Measurements from ENCODE around the gene DMRTC2. TPM values are rescaled to one million over a fixed set of nuclear protein-coding genes. Genes with fewer than 3 reads are reported as not detected.

DMRTC2 gene
- total and polyA plus RNA-seq, 4 donors: 0.03 TPM; not detected in 3

DNA sequence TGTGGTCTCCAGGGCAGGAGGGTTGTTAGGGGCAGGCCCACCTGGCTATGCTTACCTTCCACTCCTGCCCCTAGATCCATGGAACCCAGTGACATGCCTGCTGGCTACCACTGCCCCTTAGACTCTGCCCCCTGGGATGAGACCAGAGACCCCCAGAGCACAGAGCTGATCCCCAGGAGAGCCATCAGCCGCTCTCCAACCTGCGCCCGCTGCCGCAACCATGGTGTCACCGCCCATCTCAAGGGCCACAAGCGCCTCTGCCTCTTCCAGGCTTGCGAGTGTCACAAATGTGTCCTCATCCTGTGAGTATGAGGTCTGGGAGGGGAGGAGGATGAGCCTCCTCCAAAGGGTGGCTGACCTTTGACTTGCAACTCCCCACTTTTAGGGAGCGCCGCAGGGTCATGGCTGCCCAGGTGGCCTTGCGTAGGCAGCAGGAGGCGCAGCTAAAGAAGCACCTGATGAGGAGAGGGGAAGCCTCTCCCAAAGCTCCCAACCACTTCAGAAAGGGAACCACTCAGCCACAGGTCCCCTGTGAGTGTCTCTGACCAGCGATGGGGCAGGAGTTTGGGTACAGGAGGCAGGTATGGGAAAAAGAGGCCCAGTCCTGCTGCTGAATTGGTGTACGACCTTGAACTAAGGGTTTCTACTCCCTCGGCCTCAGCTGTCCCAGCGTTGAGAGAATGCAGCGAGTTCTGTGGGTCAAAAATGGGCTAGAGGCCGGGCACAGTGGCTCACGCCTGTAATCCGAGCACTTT is 2.7 kb downstream of the DMRTC2 start:
- Histone ChIP-seq H3K4me1 (ENCODE audit: control insufficient read depth in 5 of 5, insufficient read depth in 5 of 5, low read length in 5 of 5) (no peaks in the 10 kb centered on the region), H3K27ac (ENCODE audit: low read depth in 1 of 2, low read length in 1 of 2) (no peak overlapping the region), H3K9me3 (ENCODE audit: control insufficient read depth in 4 of 4, insufficient read depth in 3 of 4, low read length in 3 of 4) (peaks cover 0 to 3% (median 0%) of the 10 kb centered on the region in 4 donors), H3K4me3 (no peak overlapping the region), H3K9ac (ENCODE audit: insufficient read depth in 1 of 2, low read length in 2 of 2) (no peak overlapping the region), H3K36me3 (ENCODE audit: control insufficient read depth in 4 of 4, insufficient read depth in 4 of 4, low read length in 4 of 4) (no peaks in the 10 kb centered on the region), H3K27me3 (ENCODE audit: control insufficient read depth in 3 of 3, insufficient read depth in 3 of 3, low read length in 2 of 3) (peaks cover 0 to 8% (median under 1%) of the 10 kb centered on the region in 3 donors)
- DNase-seq (no peak), ATAC-seq (ENCODE audit: insufficient read depth, low FRiP score) (no peak)
- TF ChIP-seq, protein P1, sequence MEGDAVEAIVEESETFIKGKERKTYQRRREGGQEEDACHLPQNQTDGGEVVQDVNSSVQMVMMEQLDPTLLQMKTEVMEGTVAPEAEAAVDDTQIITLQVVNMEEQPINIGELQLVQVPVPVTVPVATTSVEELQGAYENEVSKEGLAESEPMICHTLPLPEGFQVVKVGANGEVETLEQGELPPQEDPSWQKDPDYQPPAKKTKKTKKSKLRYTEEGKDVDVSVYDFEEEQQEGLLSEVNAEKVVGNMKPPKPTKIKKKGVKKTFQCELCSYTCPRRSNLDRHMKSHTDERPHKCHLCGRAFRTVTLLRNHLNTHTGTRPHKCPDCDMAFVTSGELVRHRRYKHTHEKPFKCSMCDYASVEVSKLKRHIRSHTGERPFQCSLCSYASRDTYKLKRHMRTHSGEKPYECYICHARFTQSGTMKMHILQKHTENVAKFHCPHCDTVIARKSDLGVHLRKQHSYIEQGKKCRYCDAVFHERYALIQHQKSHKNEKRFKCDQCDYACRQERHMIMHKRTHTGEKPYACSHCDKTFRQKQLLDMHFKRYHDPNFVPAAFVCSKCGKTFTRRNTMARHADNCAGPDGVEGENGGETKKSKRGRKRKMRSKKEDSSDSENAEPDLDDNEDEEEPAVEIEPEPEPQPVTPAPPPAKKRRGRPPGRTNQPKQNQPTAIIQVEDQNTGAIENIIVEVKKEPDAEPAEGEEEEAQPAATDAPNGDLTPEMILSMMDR (IDR thresholded peaks at IDR 0.05; ENCODE audit: control extremely low read depth, extremely low read depth): no peak
- 91 to 92% methylated on average over 19 of the region's 19 CpGs for WGBS, 2 donors

DNA sequence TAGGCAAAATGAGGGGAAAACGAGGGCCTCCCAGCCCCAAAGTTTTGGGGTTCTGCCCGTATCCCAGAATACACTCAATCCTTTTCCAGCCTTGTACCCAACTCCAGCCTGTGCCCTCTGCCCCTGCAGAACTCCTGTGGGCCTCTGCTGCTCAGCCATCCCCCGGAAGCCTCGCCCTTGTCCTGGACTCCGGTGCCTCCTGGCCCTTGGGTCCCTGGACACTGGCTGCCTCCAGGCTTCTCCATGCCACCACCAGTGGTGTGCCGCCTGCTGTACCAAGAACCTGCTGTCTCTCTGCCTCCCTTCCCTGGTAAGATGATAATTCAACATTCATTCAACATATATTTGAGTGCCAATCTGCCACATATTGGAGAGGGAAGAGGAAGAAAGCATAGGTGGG is 3.8 kb downstream of the DMRTC2 start:
- Histone ChIP-seq H3K4me3 (no peak overlapping the region), H3K4me1 (ENCODE audit: control insufficient read depth in 5 of 5, insufficient read depth in 5 of 5, low read length in 5 of 5) (no peaks in the 10 kb centered on the region), H3K36me3 (ENCODE audit: control insufficient read depth in 4 of 4, insufficient read depth in 4 of 4, low read length in 4 of 4) (no peaks in the 10 kb centered on the region)

DNA sequence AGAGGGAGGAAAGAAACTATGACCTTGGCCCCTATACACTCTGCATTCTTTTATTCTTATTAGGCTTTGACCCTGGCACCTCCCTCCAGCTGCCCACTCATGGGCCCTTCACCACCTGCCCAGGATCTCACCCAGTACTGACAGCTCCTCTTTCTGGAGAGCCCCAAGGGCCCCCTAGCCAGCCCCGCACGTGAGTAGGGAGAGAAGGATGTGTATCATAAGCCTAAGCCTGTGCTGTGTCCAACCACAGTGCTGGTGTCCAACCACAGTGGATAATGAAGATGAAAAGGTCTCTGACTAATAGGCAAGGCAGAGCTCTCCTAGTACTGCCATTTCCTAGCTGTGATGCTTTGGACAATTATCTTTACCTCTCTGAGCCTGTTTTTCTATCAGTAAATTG is 4.2 kb downstream of the DMRTC2 start:
- H3K9me3 ChIP-seq (ENCODE audit: control insufficient read depth in 4 of 4, insufficient read depth in 3 of 4, low read length in 3 of 4): peaks cover 0 to 3% (median 0%) of the 10 kb centered on the region in 4 donors
- WGBS, 2 donors: 67 to 77% methylated on average over 2 of the region's 2 CpGs
- no peaks in the 10 kb centered on the region for H3K4me1 ChIP-seq (ENCODE audit: control insufficient read depth in 5 of 5, insufficient read depth in 5 of 5, low read length in 5 of 5)
- ATAC-seq (ENCODE audit: insufficient read depth, low FRiP score) (no peak), DNase-seq (no peak)
- H3K36me3 ChIP-seq (ENCODE audit: control insufficient read depth in 4 of 4, insufficient read depth in 4 of 4, low read length in 4 of 4): no peaks in the 10 kb centered on the region
- H3K27ac ChIP-seq (ENCODE audit: low read depth in 1 of 2, low read length in 1 of 2): no peak overlapping the region
- H3K9ac ChIP-seq (ENCODE audit: insufficient read depth in 1 of 2, low read length in 2 of 2): no peak overlapping the region
- TF ChIP-seq, protein P1 (IDR thresholded peaks at IDR 0.05; ENCODE audit: control extremely low read depth, extremely low read depth): no peak
- no peak overlapping the region for H3K4me3 ChIP-seq
- peaks cover 0 to 6% (median 3%) of the 10 kb centered on the region in 3 donors for H3K27me3 ChIP-seq (ENCODE audit: control insufficient read depth in 3 of 3, insufficient read depth in 3 of 3, low read length in 2 of 3)

More for the DNA sequence above, 3.8 kb downstream of the DMRTC2 start:
- Histone ChIP-seq H3K9ac (ENCODE audit: insufficient read depth in 1 of 2, low read length in 2 of 2) (no peak overlapping the region), H3K27me3 (ENCODE audit: control insufficient read depth in 3 of 3, insufficient read depth in 3 of 3, low read length in 2 of 3) (peaks cover 0 to 5% (median 5%) of the 10 kb centered on the region in 3 donors), H3K9me3 (ENCODE audit: control insufficient read depth in 4 of 4, insufficient read depth in 3 of 4, low read length in 3 of 4) (peaks cover 0 to 3% (median 0%) of the 10 kb centered on the region in 4 donors), H3K27ac (ENCODE audit: low read depth in 1 of 2, low read length in 1 of 2) (no peak overlapping the region)
- no peak for ATAC-seq (ENCODE audit: insufficient read depth, low FRiP score)
- WGBS, 2 donors: 83 to 94% methylated on average over 6 of the region's 6 CpGs
- TF ChIP-seq, protein P1 (IDR thresholded peaks at IDR 0.05; ENCODE audit: control extremely low read depth, extremely low read depth): no peak
- DNase-seq: no peak
